Fibroblast of the aortic adventitia (primary cell): ENCODE measurements around the gene VSIR. TPM values are rescaled to one million over a fixed set of nuclear protein-coding genes. Genes with fewer than 3 reads are reported as not detected.

Experiments used
- DNase-seq: peaks from one replicate; pipeline ENCODE4 v3.0.0-alpha.2; 2010; ENCODE audit warnings: low read depth
- H3K4me3 ChIP-seq: 2 replicates; pipeline ENCODE4 v1.5.1; 2011; ENCODE audit warnings: low read depth, mild to moderate bottlenecking, control low read depth, low read length, moderate library complexity
- CTCF ChIP-seq: IDR thresholded peaks from 2 replicates; pipeline ENCODE4 v1.5.1; 2011; ENCODE audit warnings: mild to moderate bottlenecking, low read length, control low read depth, inconsistent platforms; ENCODE audit not compliant: insufficient read depth
- small RNA-seq: library from RNA; depleted of rRNA; stranded (forward); fragments of <200 nt; gene quantifications from one replicate; pipeline ENCODE3, GENCODE V24; 2012
- total RNA-seq: library from RNA; depleted of rRNA; stranded (reverse); fragments of >200 nt; gene quantifications from 2 replicates; pipeline ENCODE4 v1.2.3, GENCODE V29; 2012; ENCODE audit warnings: low replicate concordance

VSIR gene
- total RNA-seq, 1 donor, result 16.9 TPM

- H3K4me3 ChIP-seq, result no peak overlapping the region
Observed at GRCh38 chr10:71701496-71702132, 71.7 kb downstream of the VSIR start.

GRCh38 chr10:71700731-71701368 is 72.5 kb downstream of the VSIR start:
- no peak overlapping the region for H3K4me3 ChIP-seq
- no peak for TF ChIP-seq CTCF
- DNase-seq, result no peak

More at GRCh38 chr10:71701496-71702132, 71.7 kb downstream of the VSIR start:
- no peak for DNase-seq
- TF ChIP-seq CTCF, result no peak

- DNase-seq, result no peak
- TF ChIP-seq CTCF, result no peak
- H3K4me3 ChIP-seq, result no peak overlapping the region
Observed at GRCh38 chr10:71698737-71699136, 74.6 kb downstream of the VSIR start.

- no peak for DNase-seq
- H3K4me3 ChIP-seq, result no peak overlapping the region
- TF ChIP-seq CTCF, result no peak
Observed at GRCh38 chr10:71697938-71698709, 75.2 kb downstream of the VSIR start.

Small RNA genes within 50 kb of the gene (small RNA-seq; reads per million reads assigned to genes)
- not detected for gene MIR7152

Other genes starting within 250 kb of the VSIR start
- gene C10orf105, start 53.7 kb downstream of the VSIR start, total RNA-seq, result under 0.01 TPM in 1 of 2 replicates, not detected in the other
- 615 and 2,167 TPM in 2 replicates for gene PSAP, start 77.7 kb upstream of the VSIR start, total RNA-seq
- gene CHST3, start 190.9 kb upstream of the VSIR start, total RNA-seq, result 18.6 and 19.3 TPM in 2 replicates